ENCODE data around the gene WDR82.

WDR82 gene

GRCh38 chr3:52222319-52223221, 55.9 kb downstream of the WDR82 start:
- DNase-seq (ENCODE audit: low spot score): no peak

- DNase-seq (ENCODE audit: low spot score): no peak
These were observed 56.7 kb downstream of the WDR82 start for GRCh38 chr3:52221563-52222318.

DNA sequence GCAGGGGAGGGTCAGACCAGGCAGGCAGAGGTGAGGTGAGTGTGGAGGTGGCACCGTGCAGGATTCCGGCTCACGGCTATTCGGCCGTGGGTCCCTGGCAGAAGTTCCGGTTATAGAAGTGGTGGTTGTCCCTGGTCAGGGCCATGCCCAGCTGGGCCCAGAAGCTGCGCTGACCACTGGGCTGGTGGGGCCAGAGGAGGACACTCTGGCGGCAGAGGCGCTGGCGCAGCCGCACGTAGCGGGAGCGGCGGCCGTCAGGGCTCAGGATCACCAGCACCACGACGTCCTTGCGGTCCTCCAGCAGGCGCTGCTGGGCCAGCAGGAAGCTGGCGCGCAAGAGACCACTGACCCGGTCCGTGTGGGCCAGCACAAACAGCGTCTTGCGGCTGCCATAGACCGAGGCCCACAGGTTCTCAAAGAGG, 57.3 kb downstream of the WDR82 start:
- no peak for DNase-seq (ENCODE audit: low spot score)

DNA sequence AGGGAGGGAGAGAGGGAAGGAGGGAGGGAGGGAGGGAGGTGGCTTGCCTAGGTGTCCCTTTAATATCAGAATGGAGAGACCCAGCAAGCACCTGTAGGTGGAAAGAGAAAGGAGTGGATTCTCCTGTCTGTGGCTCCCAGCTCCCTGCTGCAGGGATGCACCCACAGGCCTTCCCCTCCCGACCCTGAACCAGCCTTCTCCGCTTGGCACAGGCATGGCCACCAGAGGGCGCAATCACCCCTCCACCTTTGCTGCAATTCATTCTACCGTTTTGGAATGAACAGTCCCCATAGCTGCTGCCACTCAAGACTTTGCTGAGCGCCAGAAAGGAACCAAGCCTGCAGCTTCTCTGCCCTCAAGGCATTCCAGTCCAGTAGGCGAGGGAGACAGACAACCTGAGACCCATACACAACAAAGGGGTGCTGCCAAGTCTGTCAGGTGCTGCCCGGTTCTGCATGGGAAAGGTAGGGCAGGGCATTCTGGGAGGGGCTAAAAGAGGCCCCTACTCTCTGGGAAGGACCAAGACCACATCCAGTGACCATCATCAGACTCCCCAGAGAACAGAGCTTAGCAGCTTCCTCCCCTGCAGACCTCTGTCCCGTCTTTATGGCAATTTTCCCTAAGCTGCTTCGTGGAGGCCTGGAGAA, 57.9 kb downstream of the WDR82 start:
- peak; percentile 96 for DNase-seq (ENCODE audit: low spot score)

- DNase-seq (ENCODE audit: low spot score): no peak
These were observed 59.4 kb downstream of the WDR82 start for GRCh38 chr3:52218937-52219650.

GRCh38 chr3:52218454-52218853, 60.0 kb downstream of the WDR82 start:
- no peak for DNase-seq (ENCODE audit: low spot score)

GRCh38 chr3:52218026-52218425, 60.4 kb downstream of the WDR82 start:
- DNase-seq (ENCODE audit: low spot score): no peak

DNA sequence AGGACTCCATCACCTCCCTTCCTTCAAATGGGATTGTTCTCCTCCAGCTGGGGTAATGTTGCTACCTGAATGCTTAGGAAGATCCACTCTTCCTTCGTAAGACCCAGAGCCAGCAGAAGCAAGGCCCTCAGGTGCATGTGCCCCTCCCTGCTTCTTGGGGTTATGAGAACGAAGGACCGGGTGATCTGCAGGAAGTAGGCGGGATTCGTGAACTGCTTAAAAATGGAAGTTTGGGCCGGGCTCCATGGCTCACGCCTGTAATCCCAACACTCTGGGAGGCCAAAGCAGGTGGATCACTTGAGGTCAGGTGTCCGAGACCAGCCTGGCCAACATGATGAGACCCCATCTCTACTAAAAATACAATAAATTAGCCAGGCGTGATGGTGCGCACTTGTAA, 61.0 kb downstream of the WDR82 start:
- no peak for DNase-seq (ENCODE audit: low spot score)

DNA sequence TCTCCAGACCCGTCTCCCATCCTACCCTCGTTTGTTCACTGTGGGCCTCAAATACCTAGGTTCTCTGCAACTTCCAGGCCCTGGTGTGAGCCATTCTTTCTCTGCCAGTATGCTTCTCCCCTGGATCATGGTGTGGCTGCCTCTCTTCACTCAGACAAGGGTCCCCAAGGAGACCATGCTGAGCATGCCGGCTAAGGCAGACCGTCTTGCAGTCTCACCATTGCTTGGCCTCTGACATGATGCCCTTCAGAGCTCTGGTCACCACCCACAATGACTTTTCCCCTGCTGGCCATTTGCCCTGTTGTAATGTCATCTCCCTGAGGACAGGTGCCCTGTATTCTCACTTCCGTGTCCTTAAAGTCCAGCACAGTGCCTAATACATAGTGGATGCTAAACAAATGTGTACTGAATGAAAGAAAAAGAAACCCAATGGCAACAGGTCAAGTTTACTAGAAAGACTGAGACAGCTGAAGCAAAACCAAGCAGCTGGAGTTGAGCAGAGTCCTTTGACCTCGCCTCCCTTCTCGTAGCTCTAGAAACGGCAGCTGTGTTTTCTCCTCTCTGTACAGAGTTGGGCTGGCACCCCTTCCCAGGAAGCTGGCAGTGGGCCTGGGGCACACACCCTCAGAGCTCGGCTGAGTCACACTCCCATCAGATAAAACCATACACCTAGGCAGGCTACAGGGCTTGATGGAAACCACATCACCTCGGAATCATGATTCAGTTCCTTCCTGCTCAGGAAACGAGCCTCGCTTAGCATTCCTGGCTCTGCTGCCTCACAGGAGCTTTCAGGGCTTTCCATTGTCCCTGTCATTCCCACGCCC, 61.7 kb downstream of the WDR82 start:
- DNase-seq (ENCODE audit: low spot score): no peak

DNA sequence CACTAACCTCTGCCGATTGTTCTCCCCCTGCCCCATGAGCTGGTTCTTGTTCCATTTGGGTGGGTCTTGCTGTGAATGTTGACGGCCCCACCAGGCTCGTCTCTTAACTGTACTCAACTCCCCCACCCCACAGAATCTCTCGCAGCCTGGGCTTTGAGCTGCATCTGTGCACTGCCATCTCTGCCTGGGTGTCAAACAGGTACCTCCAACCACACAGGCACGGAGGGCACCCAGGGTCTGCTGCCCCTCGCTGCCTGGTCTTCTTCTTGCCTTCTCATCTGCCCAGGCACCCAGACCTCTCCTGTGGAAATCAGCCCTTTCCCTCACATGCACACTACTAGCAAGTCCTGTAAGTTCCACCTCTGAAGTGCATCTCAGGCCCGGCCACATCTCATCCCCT, 63.1 kb downstream of the WDR82 start:
- no peak for DNase-seq (ENCODE audit: low spot score)

- no peak for DNase-seq (ENCODE audit: low spot score)
These were observed 64.5 kb downstream of the WDR82 start for GRCh38 chr3:52213901-52214300.

- peak; percentile 51 for DNase-seq (ENCODE audit: low spot score)
These were observed 65.4 kb downstream of the WDR82 start for GRCh38 chr3:52213005-52213404.

- DNase-seq (ENCODE audit: low spot score): no peak
These were observed 67.1 kb downstream of the WDR82 start for GRCh38 chr3:52211268-52211891.

- DNase-seq (ENCODE audit: low spot score): no peak
These were observed 67.9 kb downstream of the WDR82 start for GRCh38 chr3:52210550-52211046.

DNA sequence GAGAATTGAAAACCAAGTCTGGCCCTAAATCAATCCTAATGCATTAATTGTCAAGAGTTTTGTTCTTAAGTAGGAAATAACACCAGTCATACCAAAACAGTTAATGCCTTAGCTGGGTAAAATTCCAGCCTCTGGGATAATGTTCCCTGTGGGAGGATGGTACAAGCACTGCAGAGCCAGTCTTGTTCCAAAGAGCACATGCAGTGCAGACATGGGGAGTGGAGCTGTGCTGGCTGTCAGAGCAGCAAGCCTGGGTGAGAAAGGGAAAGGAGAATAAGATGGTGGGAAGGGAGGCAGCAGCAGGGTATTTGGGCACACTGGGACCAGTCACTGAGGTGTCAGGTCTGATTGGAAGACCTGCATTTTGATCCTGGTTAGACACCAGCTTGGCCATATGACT, 68.4 kb downstream of the WDR82 start:
- DNase-seq (ENCODE audit: low spot score): no peak

GRCh38 chr3:52208556-52208955, 69.9 kb downstream of the WDR82 start:
- no peak for DNase-seq (ENCODE audit: low spot score)

DNA sequence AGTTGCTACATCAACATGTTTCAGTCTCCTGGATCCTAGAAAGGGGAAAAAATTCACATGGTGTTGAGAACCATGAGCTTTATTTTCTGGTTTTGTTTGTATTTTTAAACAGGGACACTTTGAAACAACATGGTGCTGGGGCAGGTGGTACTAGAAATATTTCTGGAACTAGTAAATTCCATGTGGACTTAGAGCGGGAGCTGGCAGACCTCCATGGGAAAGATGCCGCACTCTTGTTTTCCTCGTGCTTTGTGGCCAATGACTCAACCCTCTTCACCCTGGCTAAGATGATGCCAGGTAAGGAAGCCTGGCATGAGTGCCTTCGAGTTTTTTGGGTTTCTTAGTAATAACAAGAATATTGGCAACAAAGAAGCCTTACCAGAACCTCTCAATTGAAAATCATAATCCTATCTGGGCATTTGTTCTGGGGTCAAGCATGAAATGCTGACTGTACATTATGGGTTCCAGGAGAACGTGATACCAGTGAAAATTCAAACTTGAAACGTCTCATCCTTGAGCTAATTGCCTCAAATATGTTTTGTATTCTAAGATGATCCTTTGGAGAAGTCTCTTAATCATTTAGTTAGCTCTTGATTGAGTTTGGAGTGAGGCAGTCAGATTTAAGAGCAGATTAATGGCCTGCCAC, 72.6 kb downstream of the WDR82 start:
- DNase-seq (ENCODE audit: low spot score): no peak
